ENCODE measurements around the gene HSD17B14. TPM values are rescaled to one million over a fixed set of nuclear protein-coding genes. Genes with fewer than 3 reads are reported as not detected.

The HSD17B14 gene
- total and polyA plus RNA-seq, 2 of the 13 experiments (the other 11 are each of a cell fraction or from before 2014, with no cell fraction given) = 0.58 to 1.2 TPM

DNA sequence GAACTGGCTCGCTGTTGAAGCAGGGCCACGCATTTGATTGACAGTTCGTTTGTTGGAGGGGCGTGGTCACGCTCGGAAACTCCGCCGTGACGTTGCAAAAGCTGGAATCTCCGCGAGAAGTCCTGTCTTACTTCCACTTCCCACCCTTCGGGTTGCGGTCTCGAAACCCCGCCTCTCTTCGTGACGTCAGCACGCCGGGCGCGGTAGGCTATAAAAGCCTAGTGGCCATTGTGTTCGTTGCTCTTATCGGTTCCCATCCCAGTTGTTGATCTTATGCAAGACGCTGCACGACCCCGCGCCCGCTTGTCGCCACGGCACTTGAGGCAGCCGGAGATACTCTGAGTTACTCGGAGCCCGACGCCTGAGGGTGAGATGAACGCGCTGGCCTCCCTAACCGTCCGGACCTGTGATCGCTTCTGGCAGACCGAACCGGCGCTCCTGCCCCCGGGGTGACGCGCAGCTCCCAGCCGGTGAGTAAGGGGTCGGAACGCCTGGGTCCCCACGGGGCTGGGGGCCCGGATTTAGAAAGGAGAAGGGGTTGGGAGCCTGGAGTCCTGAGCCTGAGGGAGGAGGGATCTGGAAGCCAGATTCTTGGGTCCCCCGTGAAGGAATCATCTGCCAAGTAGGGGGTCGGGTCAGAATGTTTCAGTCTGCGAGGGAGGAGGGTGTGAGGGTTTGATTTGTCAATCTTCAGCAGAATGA lies 36.0 kb upstream of the HSD17B14 start, which contains the start of gene PPP1R15A (continued):
- TF ChIP-seq, protein P1, sequence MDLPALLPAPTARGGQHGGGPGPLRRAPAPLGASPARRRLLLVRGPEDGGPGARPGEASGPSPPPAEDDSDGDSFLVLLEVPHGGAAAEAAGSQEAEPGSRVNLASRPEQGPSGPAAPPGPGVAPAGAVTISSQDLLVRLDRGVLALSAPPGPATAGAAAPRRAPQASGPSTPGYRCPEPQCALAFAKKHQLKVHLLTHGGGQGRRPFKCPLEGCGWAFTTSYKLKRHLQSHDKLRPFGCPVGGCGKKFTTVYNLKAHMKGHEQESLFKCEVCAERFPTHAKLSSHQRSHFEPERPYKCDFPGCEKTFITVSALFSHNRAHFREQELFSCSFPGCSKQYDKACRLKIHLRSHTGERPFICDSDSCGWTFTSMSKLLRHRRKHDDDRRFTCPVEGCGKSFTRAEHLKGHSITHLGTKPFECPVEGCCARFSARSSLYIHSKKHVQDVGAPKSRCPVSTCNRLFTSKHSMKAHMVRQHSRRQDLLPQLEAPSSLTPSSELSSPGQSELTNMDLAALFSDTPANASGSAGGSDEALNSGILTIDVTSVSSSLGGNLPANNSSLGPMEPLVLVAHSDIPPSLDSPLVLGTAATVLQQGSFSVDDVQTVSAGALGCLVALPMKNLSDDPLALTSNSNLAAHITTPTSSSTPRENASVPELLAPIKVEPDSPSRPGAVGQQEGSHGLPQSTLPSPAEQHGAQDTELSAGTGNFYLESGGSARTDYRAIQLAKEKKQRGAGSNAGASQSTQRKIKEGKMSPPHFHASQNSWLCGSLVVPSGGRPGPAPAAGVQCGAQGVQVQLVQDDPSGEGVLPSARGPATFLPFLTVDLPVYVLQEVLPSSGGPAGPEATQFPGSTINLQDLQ (CRISPR knock-in tag; IDR thresholded peaks at IDR 0.05) = no peak
- TF ChIP-seq SNAI1 (CRISPR knock-in tag; IDR thresholded peaks at IDR 0.05; ENCODE audit: borderline replicate concordance) = no peak
- TF ChIP-seq, protein P2, sequence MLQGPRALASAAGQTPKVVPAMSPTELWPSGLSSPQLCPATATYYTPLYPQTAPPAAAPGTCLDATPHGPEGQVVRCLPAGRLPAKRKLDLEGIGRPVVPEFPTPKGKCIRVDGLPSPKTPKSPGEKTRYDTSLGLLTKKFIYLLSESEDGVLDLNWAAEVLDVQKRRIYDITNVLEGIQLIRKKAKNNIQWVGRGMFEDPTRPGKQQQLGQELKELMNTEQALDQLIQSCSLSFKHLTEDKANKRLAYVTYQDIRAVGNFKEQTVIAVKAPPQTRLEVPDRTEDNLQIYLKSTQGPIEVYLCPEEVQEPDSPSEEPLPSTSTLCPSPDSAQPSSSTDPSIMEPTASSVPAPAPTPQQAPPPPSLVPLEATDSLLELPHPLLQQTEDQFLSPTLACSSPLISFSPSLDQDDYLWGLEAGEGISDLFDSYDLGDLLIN (CRISPR knock-in tag; IDR thresholded peaks at IDR 0.05; ENCODE audit: borderline replicate concordance) = no peak
- peak in 1 of 2 experiments; percentile 12; a peak in 2 of 4 replicates for TF ChIP-seq MAFK (conservative IDR thresholded peaks at IDR 0.05 in 1 of 2, IDR thresholded peaks at IDR 0.05 in 1 of 2; ENCODE audit: low read length in 2 of 2)
- no peak for TF ChIP-seq THYN1 (CRISPR knock-in tag; IDR thresholded peaks at IDR 0.05; ENCODE audit: borderline replicate concordance, low read depth)
- 0 out of 2 replicates have a peak, but pooled peaks have one; percentile 41 for TF ChIP-seq SMAD9 (CRISPR knock-in tag; IDR thresholded peaks at IDR 0.05)
- TF ChIP-seq BORCS8-MEF2B (CRISPR knock-in tag; IDR thresholded peaks at IDR 0.05) = no peak; the same call in 1 of the 2 replicates
- TF ChIP-seq TRIM24 (CRISPR knock-in tag; IDR thresholded peaks at IDR 0.05) = no peak
- no peak for TF ChIP-seq MLLT10 (CRISPR knock-in tag; IDR thresholded peaks at IDR 0.05)
- no peak for TF ChIP-seq ZNF670 (CRISPR knock-in tag; IDR thresholded peaks at IDR 0.05; ENCODE audit: borderline replicate concordance)
- TF ChIP-seq MIER3 (CRISPR knock-in tag; IDR thresholded peaks at IDR 0.05; ENCODE audit: borderline replicate concordance) = peak; percentile 91
- TF ChIP-seq, protein P3, sequence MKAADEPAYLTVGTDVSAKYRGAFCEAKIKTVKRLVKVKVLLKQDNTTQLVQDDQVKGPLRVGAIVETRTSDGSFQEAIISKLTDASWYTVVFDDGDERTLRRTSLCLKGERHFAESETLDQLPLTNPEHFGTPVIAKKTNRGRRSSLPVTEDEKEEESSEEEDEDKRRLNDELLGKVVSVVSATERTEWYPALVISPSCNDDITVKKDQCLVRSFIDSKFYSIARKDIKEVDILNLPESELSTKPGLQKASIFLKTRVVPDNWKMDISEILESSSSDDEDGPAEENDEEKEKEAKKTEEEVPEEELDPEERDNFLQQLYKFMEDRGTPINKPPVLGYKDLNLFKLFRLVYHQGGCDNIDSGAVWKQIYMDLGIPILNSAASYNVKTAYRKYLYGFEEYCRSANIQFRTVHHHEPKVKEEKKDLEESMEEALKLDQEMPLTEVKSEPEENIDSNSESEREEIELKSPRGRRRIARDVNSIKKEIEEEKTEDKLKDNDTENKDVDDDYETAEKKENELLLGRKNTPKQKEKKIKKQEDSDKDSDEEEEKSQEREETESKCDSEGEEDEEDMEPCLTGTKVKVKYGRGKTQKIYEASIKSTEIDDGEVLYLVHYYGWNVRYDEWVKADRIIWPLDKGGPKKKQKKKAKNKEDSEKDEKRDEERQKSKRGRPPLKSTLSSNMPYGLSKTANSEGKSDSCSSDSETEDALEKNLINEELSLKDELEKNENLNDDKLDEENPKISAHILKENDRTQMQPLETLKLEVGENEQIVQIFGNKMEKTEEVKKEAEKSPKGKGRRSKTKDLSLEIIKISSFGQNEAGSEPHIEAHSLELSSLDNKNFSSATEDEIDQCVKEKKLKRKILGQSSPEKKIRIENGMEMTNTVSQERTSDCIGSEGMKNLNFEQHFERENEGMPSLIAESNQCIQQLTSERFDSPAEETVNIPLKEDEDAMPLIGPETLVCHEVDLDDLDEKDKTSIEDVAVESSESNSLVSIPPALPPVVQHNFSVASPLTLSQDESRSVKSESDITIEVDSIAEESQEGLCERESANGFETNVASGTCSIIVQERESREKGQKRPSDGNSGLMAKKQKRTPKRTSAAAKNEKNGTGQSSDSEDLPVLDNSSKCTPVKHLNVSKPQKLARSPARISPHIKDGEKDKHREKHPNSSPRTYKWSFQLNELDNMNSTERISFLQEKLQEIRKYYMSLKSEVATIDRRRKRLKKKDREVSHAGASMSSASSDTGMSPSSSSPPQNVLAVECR (CRISPR knock-in tag; IDR thresholded peaks at IDR 0.05; ENCODE audit: borderline replicate concordance) = peak; percentile 90
- peak; percentile 92 for TF ChIP-seq ATF1 (CRISPR knock-in tag; IDR thresholded peaks at IDR 0.05)
- TF ChIP-seq, protein P4, sequence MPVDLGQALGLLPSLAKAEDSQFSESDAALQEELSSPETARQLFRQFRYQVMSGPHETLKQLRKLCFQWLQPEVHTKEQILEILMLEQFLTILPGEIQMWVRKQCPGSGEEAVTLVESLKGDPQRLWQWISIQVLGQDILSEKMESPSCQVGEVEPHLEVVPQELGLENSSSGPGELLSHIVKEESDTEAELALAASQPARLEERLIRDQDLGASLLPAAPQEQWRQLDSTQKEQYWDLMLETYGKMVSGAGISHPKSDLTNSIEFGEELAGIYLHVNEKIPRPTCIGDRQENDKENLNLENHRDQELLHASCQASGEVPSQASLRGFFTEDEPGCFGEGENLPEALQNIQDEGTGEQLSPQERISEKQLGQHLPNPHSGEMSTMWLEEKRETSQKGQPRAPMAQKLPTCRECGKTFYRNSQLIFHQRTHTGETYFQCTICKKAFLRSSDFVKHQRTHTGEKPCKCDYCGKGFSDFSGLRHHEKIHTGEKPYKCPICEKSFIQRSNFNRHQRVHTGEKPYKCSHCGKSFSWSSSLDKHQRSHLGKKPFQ (CRISPR knock-in tag; IDR thresholded peaks at IDR 0.05; ENCODE audit: insufficient replicate concordance) = peak; percentile 40
- TF ChIP-seq HMG20B (CRISPR knock-in tag; conservative IDR thresholded peaks at IDR 0.05) = no peak
- TF ChIP-seq ZNF282 (IDR thresholded peaks at IDR 0.05; ENCODE audit: partially characterized antibody) = no peak
- TF ChIP-seq KAT7 (CRISPR knock-in tag; IDR thresholded peaks at IDR 0.05; ENCODE audit: borderline replicate concordance) = 0 out of 2 replicates have a peak, but pooled peaks have one; percentile 37
- no peak for TF ChIP-seq TOE1 (CRISPR knock-in tag; IDR thresholded peaks at IDR 0.05)
- no peak for TF ChIP-seq TGIF2 (CRISPR knock-in tag; IDR thresholded peaks at IDR 0.05)
- peak; percentile 80 for TF ChIP-seq RFX5 (IDR thresholded peaks at IDR 0.05; ENCODE audit: low read depth, low read length)

All from HepG2 (cell line).